ENCODE measurements around the gene EMC8.
"Not testable (repeated sequence)": the region's sequence is repeated elsewhere in the genome, so short reads cannot be mapped to it uniquely, and the experiment has no call there.

EMC8 gene

DNA sequence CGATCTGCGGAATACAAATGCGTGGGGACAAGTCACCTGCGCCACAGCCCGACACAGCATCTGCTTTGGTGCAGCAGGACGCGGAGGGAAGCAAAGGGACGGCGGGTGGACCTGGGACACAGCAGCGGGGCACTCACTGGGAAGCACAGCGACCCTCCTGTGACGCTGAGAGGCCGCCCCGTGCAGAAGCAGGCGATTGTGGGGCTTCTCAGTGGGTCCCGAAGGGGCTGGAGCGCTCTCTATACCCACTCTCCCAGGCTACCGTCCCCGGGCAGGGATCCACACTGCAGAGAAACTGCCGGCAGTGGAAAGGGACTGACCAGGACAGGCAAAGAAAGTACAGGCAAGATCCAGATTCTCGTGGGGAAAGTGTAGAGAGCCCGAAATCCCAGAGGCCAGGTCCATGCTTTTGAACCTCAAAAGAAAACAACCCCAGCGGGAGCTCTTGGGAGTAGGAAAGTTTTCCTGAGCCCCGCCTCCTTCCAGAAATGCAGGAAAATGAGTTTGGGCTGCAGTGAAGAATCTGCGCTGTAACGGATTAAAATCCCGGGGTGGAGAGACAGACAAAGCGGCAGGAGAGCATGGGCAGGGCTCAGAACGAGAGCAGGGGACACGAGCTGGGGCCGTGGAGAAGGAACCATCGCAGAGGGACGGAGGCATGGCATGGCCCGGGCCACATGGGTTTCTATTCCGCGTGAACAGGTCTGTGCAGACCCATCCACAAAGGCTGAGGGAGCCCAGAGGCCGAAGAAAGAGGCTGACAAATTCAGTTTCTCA is 12.9 kb upstream of the EMC8 start:
- no peak for DNase-seq

DNA sequence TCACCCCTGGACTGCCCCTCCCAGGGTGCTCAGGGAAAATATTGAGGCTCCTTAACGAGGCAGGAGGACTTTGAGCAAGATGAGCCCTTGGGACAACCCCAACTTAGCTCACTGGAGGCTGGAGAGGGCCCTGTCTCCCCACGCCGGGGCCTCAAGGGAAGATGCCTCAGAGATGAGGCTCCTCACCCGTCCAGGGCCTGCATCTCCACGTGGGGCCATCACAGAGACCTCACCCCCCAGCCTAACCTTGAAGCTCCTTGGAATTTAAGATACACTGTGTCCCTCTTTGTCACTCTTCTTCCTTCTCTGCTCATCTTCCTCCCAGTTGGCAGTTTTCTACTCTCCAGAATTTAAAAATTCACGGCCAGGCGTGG is 11.4 kb upstream of the EMC8 start:
- no peak for DNase-seq

- no peak for DNase-seq
Measured at GRCh38 chr16:85810097-85810741, 10.9 kb upstream of the EMC8 start.

- DNase-seq, result no peak
Measured at GRCh38 chr16:85809645-85810044, 10.3 kb upstream of the EMC8 start.

DNA sequence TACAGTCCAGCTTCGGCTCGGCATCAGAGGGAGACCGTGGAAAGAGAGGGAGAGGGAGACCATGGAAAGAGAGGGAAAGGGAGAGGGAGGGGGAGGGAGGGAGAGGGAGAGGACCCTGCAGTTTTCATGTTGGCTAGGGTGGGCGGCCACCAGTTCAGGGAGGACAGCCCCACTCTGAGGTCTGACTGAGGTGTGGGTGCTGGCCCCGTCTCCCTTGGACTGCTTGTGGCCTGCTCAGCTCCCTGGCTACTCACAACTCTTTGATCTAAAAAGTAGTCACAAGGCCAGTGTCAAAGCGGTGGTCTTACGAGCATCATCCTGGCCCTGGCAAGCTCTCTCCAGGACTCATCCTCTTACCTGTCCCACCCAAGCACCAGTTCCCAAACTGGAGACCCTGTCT is 9.6 kb upstream of the EMC8 start:
- no peak for DNase-seq

GRCh38 chr16:85808104-85808503 is 8.8 kb upstream of the EMC8 start:
- not testable (repeated sequence) for DNase-seq

DNA sequence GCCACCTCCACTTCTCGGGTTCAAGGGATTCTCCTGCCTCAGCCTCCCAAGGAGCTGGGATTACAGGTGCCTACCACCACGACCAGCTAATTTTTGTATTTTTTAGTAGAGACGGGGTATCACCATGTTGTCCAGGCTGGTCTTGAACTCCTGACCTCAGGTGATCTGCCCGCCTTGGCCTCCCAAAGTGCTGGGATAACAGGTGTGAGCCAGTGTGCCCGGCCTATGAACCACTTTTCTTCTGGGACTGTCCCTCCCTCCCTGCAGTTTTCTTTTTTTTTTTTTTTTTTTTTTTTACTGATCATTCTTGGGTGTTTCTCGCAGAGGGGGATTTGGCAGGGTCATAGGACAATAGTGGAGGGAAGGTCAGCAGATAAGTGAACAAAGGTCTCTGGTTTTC is 8.0 kb upstream of the EMC8 start:
- not testable (repeated sequence) for DNase-seq

DNA sequence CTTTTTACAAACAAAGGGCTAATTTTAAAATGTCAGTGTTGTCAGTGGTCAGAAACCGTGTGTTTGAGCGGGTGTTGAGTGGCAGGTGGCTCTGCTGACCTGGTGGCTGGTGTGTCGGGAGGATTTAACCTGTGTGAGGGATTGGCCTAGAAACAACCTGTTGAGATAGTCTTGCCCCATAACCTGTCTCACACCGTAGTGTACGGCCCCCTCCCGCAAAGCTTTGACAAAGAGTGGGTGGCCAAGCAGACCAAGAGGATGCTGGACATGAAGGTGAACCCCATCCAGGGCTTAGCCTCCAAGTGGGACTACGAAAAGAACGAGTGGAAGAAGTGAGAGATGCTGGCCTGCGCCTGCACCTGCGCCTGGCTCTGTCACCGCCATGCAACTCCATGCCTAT is 7.2 kb upstream of the EMC8 start:
- DNase-seq, result no peak

- no peak for DNase-seq
Measured at GRCh38 chr16:85805442-85806045, 6.2 kb upstream of the EMC8 start.

- no peak for DNase-seq
Measured at GRCh38 chr16:85803570-85803969, 4.2 kb upstream of the EMC8 start.

GRCh38 chr16:85800321-85800669 is 951 bp upstream of the EMC8 start:
- DNase-seq, result no peak

- peak; percentile 35 for DNase-seq
Measured at GRCh38 chr16:85798901-85799496, 345 bp downstream of the EMC8 start.

GRCh38 chr16:85798283-85798776 is 1.0 kb downstream of the EMC8 start:
- DNase-seq, result no peak

DNA sequence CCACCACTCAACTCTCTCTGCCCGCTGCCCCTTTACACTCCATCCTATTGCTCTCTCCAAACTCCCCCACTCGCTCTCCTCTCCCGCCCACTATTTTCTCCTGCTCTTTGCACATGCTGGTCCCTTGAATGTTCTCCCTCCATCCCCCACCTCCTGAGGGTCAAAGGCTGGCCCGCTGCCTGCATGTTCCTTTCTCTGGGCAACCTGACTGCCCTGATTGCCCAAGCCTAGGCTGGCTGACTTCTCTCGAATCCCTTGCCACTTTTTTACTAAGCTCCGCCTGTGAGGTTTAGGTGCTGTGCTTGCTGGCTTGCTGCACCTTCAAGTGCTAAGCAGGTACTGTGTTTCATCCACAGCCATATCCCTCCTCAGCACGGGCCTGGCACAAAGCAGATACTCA is 2.7 kb downstream of the EMC8 start:
- no peak for DNase-seq

- DNase-seq, result no peak
Measured at GRCh38 chr16:85796152-85796551, 3.2 kb downstream of the EMC8 start.

DNA sequence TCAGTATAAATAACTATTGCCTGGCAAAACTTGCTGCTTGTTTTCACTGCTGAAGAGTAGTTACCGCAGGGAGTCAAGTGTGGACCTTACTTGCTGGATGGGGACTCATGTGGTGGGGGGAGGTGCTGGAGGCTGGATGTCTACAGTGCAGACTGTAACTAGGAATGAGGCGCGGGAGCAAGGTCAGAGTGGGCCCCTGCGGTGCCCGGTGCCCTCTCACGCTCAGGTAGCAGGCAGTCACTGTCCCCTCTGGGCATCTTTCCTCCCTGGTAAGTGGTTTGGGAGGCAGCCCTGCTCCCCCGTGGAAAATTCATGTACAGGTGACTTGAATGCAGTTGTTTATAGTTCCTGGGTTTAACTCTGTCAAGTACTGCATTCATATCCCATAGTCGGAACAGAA is 4.6 kb downstream of the EMC8 start:
- DNase-seq, result no peak

- DNase-seq, result no peak
Measured at GRCh38 chr16:85793662-85794298, 5.6 kb downstream of the EMC8 start.

GRCh38 chr16:85789773-85790172 is 9.6 kb downstream of the EMC8 start:
- DNase-seq, result no peak

DNA sequence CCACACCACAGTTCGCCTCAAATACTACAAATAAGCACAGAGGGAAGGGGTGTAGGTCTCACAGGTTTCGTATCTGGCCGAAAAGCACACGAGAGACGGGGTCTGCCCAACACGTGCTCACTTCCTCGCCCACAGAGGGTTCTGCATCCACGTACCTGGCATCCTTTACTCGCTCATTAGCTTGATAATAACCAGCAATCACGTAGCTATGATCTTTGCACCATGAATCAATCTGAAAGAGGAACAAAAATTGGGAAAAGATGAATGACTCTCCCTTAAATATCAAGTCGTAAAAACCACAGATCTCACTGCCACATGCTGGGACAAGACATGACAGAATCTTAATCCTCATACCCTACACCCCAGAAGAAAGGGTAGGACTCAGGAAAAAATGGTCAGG is 10.5 kb downstream of the EMC8 start:
- DNase-seq, result no peak

- no peak for DNase-seq
Measured at GRCh38 chr16:85785927-85786326, 13.4 kb downstream of the EMC8 start.

GRCh38 chr16:85784813-85785212 is 14.5 kb downstream of the EMC8 start:
- DNase-seq, result no peak

DNA sequence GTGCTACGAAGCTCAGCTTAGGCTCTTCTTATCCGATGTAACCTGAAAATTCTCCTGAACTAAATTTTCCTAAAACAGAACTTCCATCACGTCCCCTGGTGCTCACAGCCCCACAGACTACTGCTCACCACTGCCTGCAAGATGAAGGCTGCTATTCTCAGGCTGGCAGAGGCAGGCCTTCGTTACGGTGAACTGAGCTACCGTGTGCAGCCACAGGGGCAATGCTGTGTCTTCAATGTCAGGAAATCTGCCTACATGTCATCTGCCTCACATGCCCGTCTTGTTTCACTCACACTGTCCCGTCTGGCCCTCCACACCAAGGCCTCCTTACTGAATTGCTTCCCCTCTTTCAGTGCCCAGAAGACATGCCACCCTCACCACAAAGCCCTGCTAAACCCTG is 15.9 kb downstream of the EMC8 start:
- no peak for DNase-seq

DNA sequence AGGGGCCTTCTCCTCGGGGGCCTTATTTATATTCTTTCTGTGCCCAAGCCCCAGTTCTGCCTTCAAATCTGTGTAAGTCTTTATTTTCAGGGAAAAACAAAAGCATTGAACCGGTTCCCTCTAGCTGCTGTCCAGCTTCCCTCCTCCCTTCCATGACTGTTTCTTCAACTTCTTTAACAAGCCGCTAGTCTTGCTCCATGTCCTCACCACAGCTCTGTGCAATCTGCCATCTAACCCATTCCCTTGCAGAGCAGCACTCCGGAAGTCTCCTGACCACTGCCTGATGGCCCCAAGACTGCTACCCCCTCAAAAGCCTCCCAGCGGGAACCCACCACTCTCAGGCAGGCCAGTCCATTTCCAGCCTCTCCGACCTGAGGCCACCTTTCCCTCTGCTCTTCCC is 16.9 kb downstream of the EMC8 start:
- DNase-seq, result no peak
